ENCODE measurements around the gene TMEM163. TPM values are rescaled to one million over a fixed set of nuclear protein-coding genes. Genes with fewer than 3 reads are reported as not detected.

Gene TMEM163
- total and polyA plus RNA-seq, 8 donors, result 3.9 to 48.4 (median 14.0) TPM

DNA sequence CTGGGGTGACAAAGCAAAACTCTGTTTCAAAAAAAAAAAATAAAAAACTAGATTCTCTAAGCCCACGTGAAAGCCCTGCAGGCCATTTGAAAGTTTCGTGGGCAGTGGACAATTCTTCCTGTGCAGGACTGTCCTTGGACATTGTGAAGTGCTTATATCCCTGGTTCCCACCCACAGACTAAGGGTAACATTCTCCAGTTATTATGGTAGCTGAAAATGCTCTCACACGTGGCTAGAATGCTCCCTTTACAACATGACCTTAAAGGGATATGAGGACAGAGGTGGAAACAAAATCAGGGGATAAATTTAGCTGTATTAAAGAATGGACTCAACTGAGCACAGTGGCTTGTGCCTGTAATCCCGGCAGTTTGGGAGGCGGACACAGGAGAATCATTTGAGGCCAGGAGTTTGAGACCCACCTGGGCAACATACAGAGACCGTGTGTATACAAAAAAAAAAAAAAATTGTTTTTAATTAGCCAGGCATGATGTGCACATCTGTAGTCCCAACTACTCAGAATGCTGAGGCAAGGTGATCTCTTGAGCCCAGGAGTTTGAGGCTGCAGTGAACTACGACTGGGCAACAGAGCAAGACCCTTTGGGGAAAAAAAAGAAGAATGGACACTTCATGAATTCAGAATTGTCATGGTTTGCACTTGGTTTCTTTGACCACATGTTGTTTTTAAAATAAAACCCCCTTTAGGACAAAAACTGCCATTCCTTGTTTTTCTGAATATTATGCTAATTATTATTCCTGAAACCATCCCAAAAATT, 297.1 kb downstream of the TMEM163 start:
- intact Hi-C loops (cut with DNase I), result no loop called here
- Histone ChIP-seq H3K9me3 (no peaks in the 10 kb centered on the region), H3K27me3 (no peaks in the 10 kb centered on the region), H3K27ac (no peak overlapping the region), H3K4me1 (no peaks in the 10 kb centered on the region), H3K36me3 (peaks cover 0 to 27% of the 10 kb centered on the region in 2 donors), H3K4me3 (no peak overlapping the region)
- ATAC-seq, result no peak
- TF ChIP-seq, protein P1, sequence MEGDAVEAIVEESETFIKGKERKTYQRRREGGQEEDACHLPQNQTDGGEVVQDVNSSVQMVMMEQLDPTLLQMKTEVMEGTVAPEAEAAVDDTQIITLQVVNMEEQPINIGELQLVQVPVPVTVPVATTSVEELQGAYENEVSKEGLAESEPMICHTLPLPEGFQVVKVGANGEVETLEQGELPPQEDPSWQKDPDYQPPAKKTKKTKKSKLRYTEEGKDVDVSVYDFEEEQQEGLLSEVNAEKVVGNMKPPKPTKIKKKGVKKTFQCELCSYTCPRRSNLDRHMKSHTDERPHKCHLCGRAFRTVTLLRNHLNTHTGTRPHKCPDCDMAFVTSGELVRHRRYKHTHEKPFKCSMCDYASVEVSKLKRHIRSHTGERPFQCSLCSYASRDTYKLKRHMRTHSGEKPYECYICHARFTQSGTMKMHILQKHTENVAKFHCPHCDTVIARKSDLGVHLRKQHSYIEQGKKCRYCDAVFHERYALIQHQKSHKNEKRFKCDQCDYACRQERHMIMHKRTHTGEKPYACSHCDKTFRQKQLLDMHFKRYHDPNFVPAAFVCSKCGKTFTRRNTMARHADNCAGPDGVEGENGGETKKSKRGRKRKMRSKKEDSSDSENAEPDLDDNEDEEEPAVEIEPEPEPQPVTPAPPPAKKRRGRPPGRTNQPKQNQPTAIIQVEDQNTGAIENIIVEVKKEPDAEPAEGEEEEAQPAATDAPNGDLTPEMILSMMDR (IDR thresholded peaks at IDR 0.05), result no peak
- no peak for DNase-seq

GRCh38 chr2:134420920-134421319, 297.9 kb downstream of the TMEM163 start:
- Histone ChIP-seq H3K4me3 (no peak overlapping the region), H3K36me3 (peaks cover 0 to 27% of the 10 kb centered on the region in 2 donors), H3K9me3 (no peaks in the 10 kb centered on the region), H3K4me1 (no peaks in the 10 kb centered on the region), H3K27ac (no peak overlapping the region), H3K27me3 (no peaks in the 10 kb centered on the region)
- ATAC-seq, result no peak
- intact Hi-C loops (cut with DNase I), result no loop called here
- TF ChIP-seq, protein P1 (IDR thresholded peaks at IDR 0.05), result no peak
- DNase-seq, result no peak

DNA sequence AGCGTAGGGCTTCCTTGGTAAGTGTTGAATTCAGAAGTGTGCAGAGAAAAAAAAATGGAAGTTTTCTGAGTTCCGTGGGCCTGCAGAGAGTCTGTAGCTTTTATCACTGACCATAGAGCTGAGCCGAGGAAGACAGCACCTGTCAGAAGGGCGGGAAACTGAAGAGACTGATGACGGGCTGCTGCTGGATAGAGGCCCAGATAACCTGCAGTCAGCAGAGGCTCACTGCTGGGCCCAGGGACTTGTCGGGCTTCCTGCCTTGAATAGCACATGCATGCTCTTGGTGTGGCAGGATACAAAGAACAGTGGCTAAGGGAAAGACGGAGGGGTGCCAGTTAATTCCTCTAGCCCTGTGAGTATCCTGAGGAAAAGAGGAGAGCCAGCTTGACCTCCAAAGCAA, 298.5 kb downstream of the TMEM163 start:
- ATAC-seq, result no peak
- no peak overlapping the region for H3K4me3 ChIP-seq

GRCh38 chr2:134417968-134418582, 300.7 kb downstream of the TMEM163 start:
- H3K27ac ChIP-seq, result no peak overlapping the region
- DNase-seq (no peak), ATAC-seq (no peak)
- intact Hi-C loops (cut with DNase I), result loop anchor here in 1 of 2 donors (10.0 kb wide), 1 partner anchor 303 kb away; no protein-coding TSS in a partner anchor
- no peak overlapping the region for H3K4me3 ChIP-seq
- H3K36me3 ChIP-seq, result peaks cover 0 to 21% of the 10 kb centered on the region in 2 donors
- H3K9me3 ChIP-seq, result no peaks in the 10 kb centered on the region
- no peaks in the 10 kb centered on the region for H3K27me3 ChIP-seq
- H3K4me1 ChIP-seq, result no peaks in the 10 kb centered on the region
- TF ChIP-seq, protein P1 (IDR thresholded peaks at IDR 0.05), result no peak

More for the DNA sequence above, 298.5 kb downstream of the TMEM163 start:
- intact Hi-C loops (cut with DNase I), result no loop called here
- H3K27me3 ChIP-seq, result no peaks in the 10 kb centered on the region
- H3K27ac ChIP-seq, result no peak overlapping the region
- no peaks in the 10 kb centered on the region for H3K9me3 ChIP-seq
- no peaks in the 10 kb centered on the region for H3K4me1 ChIP-seq
- no peak for DNase-seq
- TF ChIP-seq, protein P1 (IDR thresholded peaks at IDR 0.05), result no peak
- H3K36me3 ChIP-seq, result peaks cover 0 to 27% of the 10 kb centered on the region in 2 donors

DNA sequence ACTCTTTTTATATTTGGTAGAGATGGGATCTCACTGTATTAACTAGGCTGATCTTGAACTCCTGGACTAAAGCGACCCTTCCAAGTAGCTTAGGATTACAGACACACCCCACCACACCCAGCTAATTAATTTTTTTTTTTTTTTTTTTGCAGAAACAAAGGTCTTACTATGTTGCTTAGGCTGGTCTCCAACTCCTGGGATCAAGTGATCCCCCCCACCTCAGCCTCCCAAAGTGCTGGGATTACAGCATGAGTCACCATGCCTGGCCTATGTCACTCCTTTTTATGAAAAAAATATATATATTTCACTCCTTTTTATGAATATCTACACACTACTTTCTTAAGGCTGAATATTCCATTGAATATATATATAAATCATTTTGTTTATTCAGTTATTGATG, 302.2 kb downstream of the TMEM163 start:
- no peak overlapping the region for H3K4me3 ChIP-seq
- peaks cover 3 to 6% of the 10 kb centered on the region in 2 donors for H3K4me1 ChIP-seq
- H3K36me3 ChIP-seq, result peaks cover 0 to 15% of the 10 kb centered on the region in 2 donors
- H3K27me3 ChIP-seq, result no peaks in the 10 kb centered on the region
- DNase-seq (no peak), ATAC-seq (no peak)
- intact Hi-C loops (cut with DNase I), result loop anchor here in 1 of 2 donors (10.0 kb wide), 1 partner anchor 302 kb away; no protein-coding TSS in a partner anchor
- no peaks in the 10 kb centered on the region for H3K9me3 ChIP-seq
- TF ChIP-seq, protein P1 (IDR thresholded peaks at IDR 0.05), result no peak
- H3K27ac ChIP-seq, result no peak overlapping the region

All from left lung (tissue), 10 donors.